ENCODE results near the gene SMARCC2. TPM values are rescaled to one million over a fixed set of nuclear protein-coding genes. Genes with fewer than 3 reads are reported as not detected.

The SMARCC2 gene
- total RNA-seq, 2 donors from 2014 or later = 81.0 to 93.9 TPM

GRCh38 chr12:56137853-56138571 lies 51.3 kb downstream of the SMARCC2 start:
- intact Hi-C loops (cut with DNase I) = no loop called here
- peak; percentile 65 for DNase-seq (ENCODE audit: low spot score)

GRCh38 chr12:56134897-56135296 lies 54.4 kb downstream of the SMARCC2 start:
- DNase-seq (ENCODE audit: low spot score) = no peak
- intact Hi-C loops (cut with DNase I) = no loop called here

GRCh38 chr12:56130876-56131275 lies 58.4 kb downstream of the SMARCC2 start:
- intact Hi-C loops (cut with DNase I) = no loop called here
- DNase-seq (ENCODE audit: low spot score) = no peak

- no peak for DNase-seq (ENCODE audit: low spot score)
- intact Hi-C loops (cut with DNase I) = no loop called here
These were observed 59.3 kb downstream of the SMARCC2 start for GRCh38 chr12:56129942-56130495.

- DNase-seq (ENCODE audit: low spot score) = peak; percentile 92
These were observed 59.9 kb downstream of the SMARCC2 start for GRCh38 chr12:56129206-56129941.

GRCh38 chr12:56128670-56129205 lies 60.5 kb downstream of the SMARCC2 start:
- intact Hi-C loops (cut with DNase I) = no loop called here
- DNase-seq (ENCODE audit: low spot score) = no peak

More at GRCh38 chr12:56129206-56129941, 59.9 kb downstream of the SMARCC2 start:
- intact Hi-C loops (cut with DNase I) = no loop called here

GRCh38 chr12:56127888-56128669 lies 61.2 kb downstream of the SMARCC2 start, which contains the start of gene ESYT1:
TSS of gene ESYT1 (plus strand) at chr12:56128267. CDS start at chr12:56128320, 53 bp downstream.
- DNase-seq (ENCODE audit: low spot score) = peak; percentile 99
- intact Hi-C loops (cut with DNase I) = no loop called here

GRCh38 chr12:56127485-56127887 lies 61.8 kb downstream of the SMARCC2 start:
- DNase-seq (ENCODE audit: low spot score) = no peak
- intact Hi-C loops (cut with DNase I) = no loop called here

GRCh38 chr12:56126732-56127239 lies 62.5 kb downstream of the SMARCC2 start:
- no peak for DNase-seq (ENCODE audit: low spot score)
- intact Hi-C loops (cut with DNase I) = no loop called here

- DNase-seq (ENCODE audit: low spot score) = no peak
- intact Hi-C loops (cut with DNase I) = loop anchor here in 1 of 2 donors (2.0 kb wide), 1 partner anchor 35 kb away; the partner anchor contains the start of gene MYL6
These were observed 65.2 kb downstream of the SMARCC2 start for GRCh38 chr12:56124133-56124532.

GRCh38 chr12:56122637-56123036 lies 66.6 kb downstream of the SMARCC2 start:
- DNase-seq (ENCODE audit: low spot score) = no peak
- intact Hi-C loops (cut with DNase I) = no loop called here

GRCh38 chr12:56121204-56121870 lies 67.9 kb downstream of the SMARCC2 start:
- DNase-seq (ENCODE audit: low spot score) = no peak
- intact Hi-C loops (cut with DNase I) = no loop called here

GRCh38 chr12:56120158-56120846 lies 69.0 kb downstream of the SMARCC2 start:
- intact Hi-C loops (cut with DNase I) = no loop called here
- no peak for DNase-seq (ENCODE audit: low spot score)

- intact Hi-C loops (cut with DNase I) = loop anchor here in 1 of 2 donors (2.0 kb wide), 1 partner anchor 71 kb away; no protein-coding TSS in a partner anchor
- DNase-seq (ENCODE audit: low spot score) = no peak
These were observed 69.9 kb downstream of the SMARCC2 start for GRCh38 chr12:56119361-56119796.

- intact Hi-C loops (cut with DNase I) = loop anchor here in 1 of 2 donors (2.0 kb wide), 1 partner anchor 72 kb away; no protein-coding TSS in a partner anchor
- DNase-seq (ENCODE audit: low spot score) = no peak
These were observed 70.5 kb downstream of the SMARCC2 start for GRCh38 chr12:56118688-56119357.

- intact Hi-C loops (cut with DNase I) = loop anchor here in 1 of 2 donors (2.0 kb wide), 1 partner anchor 73 kb away; no protein-coding TSS in a partner anchor
- peak; percentile 99 for DNase-seq (ENCODE audit: low spot score)
These were observed 71.2 kb downstream of the SMARCC2 start, which contains the start of gene ZC3H10 for GRCh38 chr12:56117778-56118687. TSS of gene ZC3H10 (plus strand) at chr12:56118266. CDS start at chr12:56120563, 2,297 bp downstream.
